Left renal pelvis (tissue), 4 donors: Measurements from ENCODE around the gene TRIM46. TPM values are rescaled to one million over a fixed set of nuclear protein-coding genes. Genes with fewer than 3 reads are reported as not detected.
A peak's percentile ranks its signal among the peaks of the same experiment; 100 is the strongest.
"Not testable (repeated sequence)": the region's sequence is repeated elsewhere in the genome, so short reads cannot be mapped to it uniquely, and the experiment has no call there.

Experiments
- DNase-seq, 4 donors: peaks; one replicate each; pipeline ENCODE4 v3.0.0-alpha.2; 2013; ENCODE audit warnings: low read depth in 4 of 4, low spot score in 3 of 4
- polyA plus RNA-seq, 4 donors: library from polyadenylated mRNA; unstranded; fragments of 120-200 nt; gene quantifications; one replicate each; pipeline ENCODE4 v1.2.1, GENCODE V29; 2013; ENCODE audit not compliant: insufficient read length in 4 of 4

Gene TRIM46
- polyA plus RNA-seq, 4 donors = 2.4 to 6.3 (median 3.2) TPM

- no peak for DNase-seq
These were observed 36.9 kb upstream of the TRIM46 start for GRCh38 chr1:155136748-155137147.

- DNase-seq = no peak
These were observed 36.3 kb upstream of the TRIM46 start for GRCh38 chr1:155137154-155137949.

GRCh38 chr1:155139895-155140629 lies 33.6 kb upstream of the TRIM46 start, which contains the start of gene DPM3:
DPM3 (minus strand) TSS chr1:155140531; CDS start chr1:155140240, 291 bp downstream.
- DNase-seq = peak in 2 of 4 donors; percentile 59 to 69

- no peak for DNase-seq
These were observed 33.1 kb upstream of the TRIM46 start for GRCh38 chr1:155140630-155140953.

GRCh38 chr1:155141749-155142148 lies 31.9 kb upstream of the TRIM46 start:
- DNase-seq = no peak

- no peak for DNase-seq
These were observed 28.2 kb upstream of the TRIM46 start for GRCh38 chr1:155145491-155145890.

- DNase-seq = not testable (repeated sequence)
These were observed 17.5 kb upstream of the TRIM46 start for GRCh38 chr1:155155996-155156643.

- DNase-seq = no peak
These were observed 14.7 kb upstream of the TRIM46 start for GRCh38 chr1:155158991-155159390.

GRCh38 chr1:155160128-155160527 lies 13.5 kb upstream of the TRIM46 start:
- DNase-seq = no peak

GRCh38 chr1:155162631-155163030 lies 11.0 kb upstream of the TRIM46 start:
- DNase-seq = not testable (repeated sequence)

GRCh38 chr1:155163785-155164184 lies 9.9 kb upstream of the TRIM46 start:
- not testable (repeated sequence) for DNase-seq

GRCh38 chr1:155164625-155165024 lies 9.0 kb upstream of the TRIM46 start:
- not testable (repeated sequence) for DNase-seq

- DNase-seq = no peak
These were observed 7.6 kb upstream of the TRIM46 start for GRCh38 chr1:155166051-155166470.

- peak in 1 of 4 donors; percentile 43 for DNase-seq
These were observed 7.0 kb upstream of the TRIM46 start for GRCh38 chr1:155166471-155167165.

- no peak for DNase-seq
These were observed 6.2 kb upstream of the TRIM46 start for GRCh38 chr1:155167166-155168104.

- DNase-seq = not testable (repeated sequence)
These were observed 5.6 kb upstream of the TRIM46 start for GRCh38 chr1:155168105-155168445.

- no peak for DNase-seq
These were observed 5.0 kb upstream of the TRIM46 start for GRCh38 chr1:155168456-155169210.

GRCh38 chr1:155169541-155169940 lies 4.1 kb upstream of the TRIM46 start:
- DNase-seq = no peak
